ENCODE data around the gene SLC35G4. TPM values are rescaled to one million over a fixed set of nuclear protein-coding genes. Genes with fewer than 3 reads are reported as not detected.

Gene SLC35G4
- total RNA-seq, 2 donors from 2014 or later = not detected

DNA sequence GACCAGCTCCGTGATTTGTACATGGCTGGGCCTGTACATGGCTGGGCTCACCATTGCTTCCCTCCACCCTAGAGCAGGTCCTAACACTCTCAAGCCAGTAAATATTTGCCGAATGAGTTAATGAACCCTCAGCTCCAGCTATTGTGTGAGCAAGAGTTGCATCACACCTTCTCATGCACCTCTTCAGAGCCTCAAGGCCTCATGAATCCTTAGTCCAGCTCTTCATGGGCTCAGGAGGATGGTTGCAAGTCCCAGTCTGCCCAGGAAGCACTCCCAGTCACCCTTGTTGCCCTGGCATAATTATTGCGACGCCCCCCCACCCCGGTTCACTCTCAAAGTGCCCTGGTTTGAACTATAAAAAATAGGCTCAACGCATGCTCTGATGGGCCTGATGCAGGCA, 49.6 kb downstream of the SLC35G4 start:
- no peak overlapping the region for H3K27ac Mint-ChIP-seq
- ATAC-seq (no peak), DNase-seq (ENCODE audit: low spot score in 2 of 2) (no peak)
- peaks cover 0 to 6% of the 10 kb centered on the region in 2 donors for H3K36me3 Mint-ChIP-seq
- H3K9me3 Mint-ChIP-seq = no peaks in the 10 kb centered on the region

Other genes with a start within 250 kb of the SLC35G4 start
- gene GNAL, start 79.7 kb downstream of the SLC35G4 start, total RNA-seq = under 1 TPM; 0.20 to 0.53 TPM
- 10 to 100 TPM; 23.5 to 26.4 TPM for gene CHMP1B, start 241.8 kb downstream of the SLC35G4 start, total RNA-seq

All from activated naive CD4-positive, alpha-beta T cell treated with anti-CD3 and anti-CD28 coated beads, Interleukin-2, amount 50 U/mL, for 72 hours (primary cell).